GM12872 (cell line): ENCODE results near the gene ZNF33B.

Experiments
- CTCF ChIP-seq: IDR thresholded peaks from 3 replicates; pipeline ENCODE4 v1.5.1; 2011; ENCODE audit warnings: low read depth, mild to moderate bottlenecking, low read length, moderate library complexity; ENCODE audit not compliant: insufficient read depth

ZNF33B gene

DNA sequence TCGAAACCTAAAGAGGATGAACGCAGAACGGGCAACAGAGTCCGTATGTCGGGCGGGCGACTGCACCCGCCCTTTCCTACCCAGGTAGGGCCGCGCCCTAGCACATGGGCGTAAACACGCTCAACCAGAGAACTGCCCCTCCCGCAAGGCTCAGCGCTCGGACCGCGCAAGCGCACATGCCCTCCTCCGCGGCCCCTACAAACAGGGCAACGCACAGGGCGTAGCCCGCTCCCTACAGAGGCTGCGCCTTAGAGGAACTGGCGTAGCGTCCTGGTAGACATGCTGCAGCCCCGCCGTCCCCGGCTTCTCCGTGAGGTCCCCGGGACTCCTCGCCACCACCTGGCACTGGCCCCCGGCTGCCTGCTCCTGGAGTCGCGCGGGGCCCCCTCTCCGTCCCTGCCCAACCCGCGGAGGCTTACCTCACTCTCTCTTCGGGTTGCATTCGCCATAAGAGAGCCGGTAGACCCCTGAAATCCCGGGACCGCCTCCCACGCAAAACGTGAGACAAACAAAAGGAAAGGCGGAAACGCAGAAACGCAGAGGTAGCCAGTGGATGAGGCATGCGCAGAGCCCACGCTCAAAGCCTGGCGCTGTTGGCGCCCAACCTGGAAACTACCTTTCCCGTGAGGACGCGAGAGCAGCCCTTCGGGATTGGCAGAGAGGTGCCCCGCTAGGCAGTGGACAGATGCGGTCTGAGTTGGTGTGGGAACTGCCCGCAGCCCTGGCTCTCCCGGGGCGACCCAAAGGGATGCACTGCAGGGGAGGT lies at the start of gene ZNF33B:
ZNF33B (minus strand) TSS at position 516 of the 766 bp plus-strand sequence. CDS start 1,642 bp downstream, outside the sequence.
- TF ChIP-seq CTCF = no peak

DNA sequence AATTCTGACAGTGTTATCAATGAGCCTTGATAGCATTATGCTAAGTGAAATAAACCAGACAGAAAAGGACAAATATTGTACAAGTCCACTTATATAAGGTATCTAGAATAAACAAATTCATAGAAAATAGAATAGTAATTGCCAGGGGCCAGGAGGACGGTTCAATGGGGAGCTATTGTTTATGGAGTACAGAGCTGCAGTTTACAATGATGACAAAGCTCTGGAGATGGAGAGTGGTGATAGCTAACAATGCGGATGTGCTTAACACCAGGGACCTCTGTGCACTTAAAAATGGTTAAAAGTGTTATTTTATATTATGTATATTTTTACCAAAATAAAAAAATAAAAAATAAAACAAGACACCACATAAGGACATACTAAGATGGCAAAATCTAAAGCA lies 46.1 kb upstream of the ZNF33B start:
- TF ChIP-seq CTCF = no peak

- no peak for TF ChIP-seq CTCF
These were observed 41.9 kb upstream of the ZNF33B start for GRCh38 chr10:42680267-42680666.

GRCh38 chr10:42654419-42654818 lies 16.0 kb upstream of the ZNF33B start:
- TF ChIP-seq CTCF = no peak

GRCh38 chr10:42652858-42653257 lies 14.5 kb upstream of the ZNF33B start:
- TF ChIP-seq CTCF = no peak

- no peak for TF ChIP-seq CTCF
These were observed 12.0 kb upstream of the ZNF33B start for GRCh38 chr10:42650374-42650773.

DNA sequence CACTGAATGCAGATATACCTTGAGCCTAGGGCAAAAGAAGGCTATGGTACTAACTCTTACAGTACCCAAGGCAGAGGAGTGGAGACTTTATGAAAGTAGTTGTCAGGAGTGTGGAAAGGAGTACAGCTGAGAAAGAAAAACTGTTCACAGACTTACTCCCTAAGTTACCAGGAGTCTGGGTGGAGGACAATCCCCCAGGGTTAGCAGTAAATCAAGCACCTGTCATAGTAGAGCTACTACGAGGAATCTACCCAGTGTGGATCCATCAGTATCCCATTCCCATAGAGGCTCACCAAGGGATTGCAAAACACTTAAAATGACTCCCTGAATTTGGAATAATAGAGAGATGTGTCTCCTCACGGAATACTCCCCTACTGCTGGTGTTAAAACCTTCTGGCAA lies 10.1 kb upstream of the ZNF33B start:
- TF ChIP-seq CTCF = no peak
